Measurements from ENCODE around the gene CDH23. TPM values are rescaled to one million over a fixed set of nuclear protein-coding genes. Genes with fewer than 3 reads are reported as not detected.

Gene CDH23
- total RNA-seq, 1 experiment from 2014 or later: 0.07 TPM

GRCh38 chr10:71842856-71843686, 446.4 kb downstream of the CDH23 start:
- H3K36me3 Mint-ChIP-seq (ENCODE audit: insufficient read depth, unreplicated experiment): peaks cover 9% of the 10 kb centered on the region
- no peak overlapping the region for H3K4me3 Mint-ChIP-seq (ENCODE audit: low read depth, unreplicated experiment)
- peaks cover 37% of the 10 kb centered on the region for H3K4me1 Mint-ChIP-seq (ENCODE audit: low read depth, unreplicated experiment)
- intact Hi-C loops (cut with micrococcal nuclease; ENCODE audit: unreplicated experiment): no loop called here
- no peak for TF ChIP-seq CTCF (IDR thresholded peaks at IDR 0.05; ENCODE audit: unreplicated experiment)
- CTCF ChIA-PET: interaction anchor here (0.8 kb wide), 1 partner anchor 76 kb away, joined by 3 read pairs; no protein-coding TSS in a partner anchor
- H3K9me3 Mint-ChIP-seq (ENCODE audit: low read depth, unreplicated experiment): no peaks in the 10 kb centered on the region
- no peak overlapping the region for H3K27ac Mint-ChIP-seq (ENCODE audit: unreplicated experiment)
- no peaks in the 10 kb centered on the region for H3K27me3 Mint-ChIP-seq (ENCODE audit: unreplicated experiment)
- BruUV-seq (replicated peaks): no TSS peak
- no peak for DNase-seq

- intact Hi-C loops (cut with micrococcal nuclease; ENCODE audit: unreplicated experiment): no loop called here
- no peak for DNase-seq
- Mint-ChIP-seq H3K27me3 (ENCODE audit: unreplicated experiment) (no peaks in the 10 kb centered on the region), H3K36me3 (ENCODE audit: insufficient read depth, unreplicated experiment) (peaks cover 16% of the 10 kb centered on the region), H3K4me3 (ENCODE audit: low read depth, unreplicated experiment) (no peak overlapping the region), H3K4me1 (ENCODE audit: low read depth, unreplicated experiment) (peaks cover 40% of the 10 kb centered on the region), H3K27ac (ENCODE audit: unreplicated experiment) (no peak overlapping the region), H3K9me3 (ENCODE audit: low read depth, unreplicated experiment) (no peaks in the 10 kb centered on the region)
- no peak for TF ChIP-seq CTCF (IDR thresholded peaks at IDR 0.05; ENCODE audit: unreplicated experiment)
- CTCF ChIA-PET: no interaction called here
- no TSS peak for BruUV-seq (replicated peaks)
These were observed 447.4 kb downstream of the CDH23 start for GRCh38 chr10:71844084-71844483.

- intact Hi-C loops (cut with micrococcal nuclease; ENCODE audit: unreplicated experiment): no loop called here
- no peak for TF ChIP-seq CTCF (IDR thresholded peaks at IDR 0.05; ENCODE audit: unreplicated experiment)
- no peaks in the 10 kb centered on the region for H3K27me3 Mint-ChIP-seq (ENCODE audit: unreplicated experiment)
- H3K9me3 Mint-ChIP-seq (ENCODE audit: low read depth, unreplicated experiment): no peaks in the 10 kb centered on the region
- peaks cover 16% of the 10 kb centered on the region for H3K36me3 Mint-ChIP-seq (ENCODE audit: insufficient read depth, unreplicated experiment)
- CTCF ChIA-PET: no interaction called here
- peaks cover 46% of the 10 kb centered on the region for H3K4me1 Mint-ChIP-seq (ENCODE audit: low read depth, unreplicated experiment)
- BruUV-seq (replicated peaks): no TSS peak
- no peak for DNase-seq
- no peak overlapping the region for H3K4me3 Mint-ChIP-seq (ENCODE audit: low read depth, unreplicated experiment)
- no peak overlapping the region for H3K27ac Mint-ChIP-seq (ENCODE audit: unreplicated experiment)
These were observed 448.0 kb downstream of the CDH23 start for GRCh38 chr10:71844695-71845094.

- H3K36me3 Mint-ChIP-seq (ENCODE audit: insufficient read depth, unreplicated experiment): peaks cover 26% of the 10 kb centered on the region
- BruUV-seq (replicated peaks): no TSS peak
- no peak overlapping the region for H3K27ac Mint-ChIP-seq (ENCODE audit: unreplicated experiment)
These were observed 449.0 kb downstream of the CDH23 start for GRCh38 chr10:71845410-71846405.

More at GRCh38 chr10:71845410-71846405, 449.0 kb downstream of the CDH23 start:
- Mint-ChIP-seq H3K9me3 (ENCODE audit: low read depth, unreplicated experiment) (no peaks in the 10 kb centered on the region), H3K4me1 (ENCODE audit: low read depth, unreplicated experiment) (peaks cover 48% of the 10 kb centered on the region), H3K4me3 (ENCODE audit: low read depth, unreplicated experiment) (no peak overlapping the region), H3K27me3 (ENCODE audit: unreplicated experiment) (no peaks in the 10 kb centered on the region)
- intact Hi-C loops (cut with micrococcal nuclease; ENCODE audit: unreplicated experiment): no loop called here
- DNase-seq: no peak
- CTCF ChIA-PET: interaction anchor here (0.6 kb wide), 1 partner anchor 8 kb away, joined by 4 read pairs; no protein-coding TSS in a partner anchor
- TF ChIP-seq CTCF (IDR thresholded peaks at IDR 0.05; ENCODE audit: unreplicated experiment): no peak
